AG08395 (cell line): Measurements from ENCODE around the gene STKLD1.
A peak's percentile ranks its signal among the peaks of the same experiment; 100 is the strongest.
"Not testable (repeated sequence)": the region's sequence is repeated elsewhere in the genome, so short reads cannot be mapped to it uniquely, and the experiment has no call there.

Experiments
- DNase-seq: peaks from one replicate; pipeline ENCODE4 v3.0.0; 2012; ENCODE audit warnings: mixed read lengths, low spot score

The STKLD1 gene

DNA sequence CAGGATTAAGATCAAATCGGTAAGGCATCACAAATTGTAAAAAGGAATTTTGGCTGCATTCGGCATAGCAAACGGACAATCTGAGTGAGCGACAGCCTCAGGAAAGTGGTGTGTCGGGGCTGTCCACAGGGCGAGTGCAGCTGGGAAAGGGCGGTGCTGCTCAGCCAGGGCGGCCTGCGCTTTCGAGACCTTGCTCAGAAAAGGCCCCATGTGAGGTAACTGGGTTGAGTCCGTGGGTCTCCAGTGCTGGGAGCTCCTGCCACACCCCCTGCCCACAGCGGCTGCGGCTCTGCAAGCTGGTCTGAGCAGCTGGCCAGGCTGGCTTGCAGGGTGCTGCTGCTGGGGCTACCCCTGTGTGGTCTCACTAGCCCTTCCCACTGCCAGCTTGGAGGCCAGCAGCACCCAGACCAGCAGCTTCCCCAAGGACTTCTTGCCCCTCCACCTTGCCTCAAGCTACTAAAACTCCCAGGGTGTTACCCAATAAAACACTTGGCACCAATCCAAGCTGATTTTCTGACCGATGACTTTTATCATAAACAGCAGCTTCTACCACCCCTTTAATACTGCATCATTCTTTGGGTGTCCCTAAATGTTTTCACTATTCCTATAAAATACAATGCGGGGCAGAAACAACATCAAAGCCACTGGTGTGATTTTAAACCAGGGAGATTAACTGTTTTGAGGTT is 13.7 kb upstream of the STKLD1 start:
- DNase-seq, result no peak

DNA sequence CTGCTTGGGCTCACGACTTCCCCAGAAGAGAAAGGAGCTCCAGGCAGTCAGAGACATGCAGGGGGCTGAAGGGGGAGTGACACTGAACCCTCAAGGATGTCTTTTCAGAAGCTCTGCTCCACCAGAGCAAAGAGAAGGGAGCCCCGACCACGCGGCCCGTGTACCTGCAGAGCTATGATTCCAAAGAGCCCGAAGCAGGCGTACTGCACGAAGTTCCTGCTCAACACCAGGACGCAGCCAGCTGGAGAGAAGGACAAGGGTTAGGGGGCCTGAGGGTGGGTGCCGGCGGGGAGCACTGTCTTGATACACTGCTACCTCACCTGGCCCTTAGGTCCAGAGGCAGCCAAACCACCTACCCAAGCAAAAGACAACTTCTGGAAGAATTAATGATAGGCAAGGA is 9.7 kb upstream of the STKLD1 start:
- no peak for DNase-seq

DNA sequence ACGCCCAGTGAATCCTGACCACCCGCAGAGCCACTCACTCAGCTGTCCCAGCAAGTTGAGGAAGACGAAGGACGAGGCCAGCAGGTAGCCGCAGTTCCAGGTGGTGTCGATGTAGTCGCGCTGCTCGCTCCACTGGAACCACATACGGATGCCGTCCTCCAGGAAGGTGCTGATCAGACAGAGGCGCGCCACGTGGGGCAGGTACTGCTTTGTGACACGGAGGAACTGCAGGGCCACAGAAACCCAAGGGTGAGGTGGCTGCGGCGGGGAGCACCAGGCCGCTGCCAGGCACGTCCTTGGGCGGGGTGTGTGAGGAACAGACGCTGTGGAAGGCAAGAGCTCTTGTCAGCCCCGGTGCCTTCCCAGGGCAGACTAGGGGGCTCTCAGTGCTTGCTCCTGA is 8.9 kb upstream of the STKLD1 start:
- DNase-seq, result no peak

DNA sequence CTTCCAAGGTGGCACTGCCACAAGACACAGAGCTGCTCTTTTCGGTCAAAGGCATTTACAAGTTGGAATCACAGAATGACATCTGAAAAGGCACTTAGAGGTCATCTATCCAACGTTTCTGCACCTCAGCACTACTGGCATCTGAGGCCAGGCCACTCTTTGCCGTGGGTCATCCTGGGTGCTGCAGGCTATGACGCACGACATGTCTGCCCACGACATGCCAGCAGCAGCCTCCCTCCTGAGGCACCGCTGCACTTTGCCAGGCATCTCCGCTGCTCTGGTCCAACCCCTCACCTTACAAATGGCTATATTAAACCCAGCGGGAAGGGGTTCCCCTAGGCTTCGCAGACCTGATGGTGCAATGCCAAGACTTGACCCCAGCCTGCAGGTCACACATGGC is 8.4 kb upstream of the STKLD1 start:
- no peak for DNase-seq

DNA sequence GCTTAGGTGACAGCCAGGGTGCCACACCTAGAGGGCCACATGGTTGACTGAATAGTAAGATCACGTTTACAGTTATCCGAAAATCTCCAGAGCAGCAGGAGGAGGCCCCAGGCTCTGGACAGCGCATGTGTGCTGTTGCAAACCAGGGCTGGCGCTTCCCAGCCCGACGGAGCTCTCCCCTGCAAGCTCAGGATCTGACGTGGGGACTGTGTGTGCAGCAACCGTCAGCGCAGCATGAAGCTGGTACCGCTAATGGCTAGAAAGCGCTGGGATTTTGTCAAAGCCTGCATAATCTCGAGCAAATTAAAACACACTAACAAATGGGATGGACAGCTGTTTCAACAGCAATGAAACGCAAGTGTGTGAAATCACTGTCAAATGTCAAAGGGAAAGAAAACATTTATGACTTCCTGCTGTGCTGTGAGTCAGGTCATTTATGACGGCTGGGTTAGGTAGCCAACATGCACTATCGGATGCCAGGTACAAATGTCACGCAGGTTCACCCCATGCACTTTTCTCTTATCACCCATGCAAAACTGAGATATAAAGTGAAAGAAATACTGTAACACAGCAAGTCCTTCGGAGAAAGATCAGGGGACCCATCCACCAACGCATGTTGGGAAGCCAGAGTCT is 7.8 kb upstream of the STKLD1 start:
- DNase-seq, result no peak

DNA sequence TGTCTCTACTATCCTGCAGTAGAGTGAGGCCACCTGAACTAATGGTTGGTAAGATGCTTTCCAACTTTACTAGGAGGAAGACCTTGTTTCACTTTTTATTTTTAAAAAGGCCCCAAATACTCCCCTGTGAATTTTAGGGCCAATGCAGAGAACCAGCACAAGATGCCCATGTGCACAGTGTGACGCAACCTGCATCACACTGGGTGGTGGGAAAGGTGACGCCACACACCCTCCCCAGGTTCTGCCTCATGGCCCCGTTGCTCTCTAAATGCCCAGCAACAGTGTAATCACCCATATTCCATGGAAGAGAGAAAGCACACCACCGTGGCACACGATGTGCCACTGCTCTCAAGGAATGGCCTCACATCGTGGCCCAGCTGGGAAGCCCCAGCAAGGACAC is 6.7 kb upstream of the STKLD1 start:
- no peak for DNase-seq

DNA sequence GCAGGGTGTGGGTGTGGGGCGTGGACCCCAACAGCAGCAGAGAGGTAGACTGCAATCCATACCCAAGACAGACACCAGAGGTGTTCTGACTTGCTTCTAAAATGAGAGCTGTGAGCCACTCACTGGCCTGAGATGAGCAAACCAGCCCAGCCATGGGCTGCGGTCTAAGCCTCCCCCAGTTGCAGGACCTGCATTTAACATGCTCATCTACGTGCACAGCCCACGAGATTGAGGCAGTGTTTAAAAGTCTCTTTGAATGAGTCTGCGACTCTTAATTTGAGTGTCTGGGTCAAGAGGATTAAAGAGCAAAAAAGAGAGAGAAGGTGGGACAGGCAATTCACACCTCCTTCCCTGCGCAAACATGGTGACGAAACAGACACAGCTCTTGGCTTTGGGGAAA is 6.2 kb upstream of the STKLD1 start:
- no peak for DNase-seq

DNA sequence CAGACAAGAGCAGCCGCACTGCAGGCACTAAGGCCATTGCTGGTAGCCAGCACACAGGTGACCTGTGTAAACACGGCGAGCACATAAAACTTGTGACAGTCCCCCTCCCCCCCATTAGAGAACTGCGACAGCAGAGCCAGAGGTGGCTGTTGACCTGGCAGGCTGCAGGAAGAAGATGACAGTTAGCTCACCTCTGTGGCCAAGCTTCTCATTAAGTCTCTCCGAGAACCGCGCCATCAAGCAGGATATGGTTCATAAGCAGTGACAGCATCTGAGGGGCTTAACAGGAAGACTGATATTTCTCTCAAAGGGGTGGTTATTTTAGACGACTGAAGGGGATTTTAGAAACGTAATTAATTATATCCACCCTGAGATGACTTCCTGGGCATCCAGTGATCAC is 5.5 kb upstream of the STKLD1 start:
- DNase-seq, result no peak

DNA sequence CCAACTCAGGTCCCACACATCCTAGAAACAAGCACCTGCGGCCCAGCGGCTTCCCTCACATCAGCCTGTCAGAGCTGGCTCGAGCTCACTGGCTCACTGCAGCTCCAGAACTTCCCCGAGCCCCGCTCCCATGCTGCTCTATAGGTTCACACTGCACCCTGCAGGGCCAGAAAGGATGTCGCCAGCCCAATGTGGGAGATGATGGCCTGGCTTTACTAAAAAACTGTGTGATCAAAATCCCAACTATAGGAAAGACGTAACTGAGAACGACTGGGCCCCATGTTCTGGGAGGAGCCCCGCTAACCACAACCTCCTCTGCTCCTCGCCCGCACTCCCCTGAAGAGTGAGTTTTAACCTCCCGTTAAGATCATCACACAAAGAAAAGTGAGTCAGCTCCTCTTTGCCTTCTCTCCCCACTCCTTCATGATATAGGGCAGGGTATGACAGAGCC is 4.9 kb upstream of the STKLD1 start:
- DNase-seq, result no peak

DNA sequence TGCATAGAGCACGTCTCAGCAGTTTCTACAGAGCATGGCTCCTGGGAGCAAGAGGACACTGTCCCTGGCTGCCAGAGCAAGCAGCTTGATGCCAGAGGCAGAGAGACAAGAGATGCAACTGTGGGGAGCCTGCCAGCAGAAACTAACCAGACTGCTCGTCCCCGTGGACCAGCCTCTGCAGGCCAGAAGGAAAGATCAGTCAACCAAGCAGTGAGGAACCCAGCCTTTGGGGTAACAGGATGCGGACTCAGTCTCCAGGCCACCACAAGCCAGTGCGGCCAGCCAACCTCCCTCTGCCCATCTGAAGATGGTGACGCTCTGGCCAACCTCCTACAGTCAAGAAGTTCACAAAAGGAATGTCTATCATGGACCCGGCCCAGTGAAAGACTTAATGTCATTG is 4.0 kb upstream of the STKLD1 start:
- DNase-seq, result no peak

DNA sequence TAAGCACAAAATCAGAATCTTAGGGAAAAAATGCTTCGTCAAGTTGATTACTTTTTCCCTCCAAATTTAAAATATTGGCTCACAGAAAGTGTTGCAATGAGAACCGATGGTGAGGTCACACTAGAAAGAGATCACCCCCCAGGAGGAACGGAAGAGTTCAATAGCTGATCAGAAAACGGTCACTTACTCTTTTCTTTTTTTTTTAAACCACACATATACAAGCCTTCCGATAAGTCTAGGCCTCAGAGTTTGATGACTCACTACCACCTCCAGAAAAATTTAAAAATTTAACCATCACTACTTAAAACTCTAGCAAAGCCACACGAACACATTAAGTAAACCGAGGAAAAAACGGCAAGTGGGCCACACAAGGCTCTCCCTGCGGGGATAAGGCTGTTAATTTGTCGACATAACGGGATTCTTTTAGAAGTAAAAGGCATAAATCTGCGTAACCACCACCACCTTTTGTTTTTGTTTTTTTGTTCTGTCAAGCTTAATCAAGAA is 1.5 kb upstream of the STKLD1 start:
- DNase-seq, result peak; percentile 49

DNA sequence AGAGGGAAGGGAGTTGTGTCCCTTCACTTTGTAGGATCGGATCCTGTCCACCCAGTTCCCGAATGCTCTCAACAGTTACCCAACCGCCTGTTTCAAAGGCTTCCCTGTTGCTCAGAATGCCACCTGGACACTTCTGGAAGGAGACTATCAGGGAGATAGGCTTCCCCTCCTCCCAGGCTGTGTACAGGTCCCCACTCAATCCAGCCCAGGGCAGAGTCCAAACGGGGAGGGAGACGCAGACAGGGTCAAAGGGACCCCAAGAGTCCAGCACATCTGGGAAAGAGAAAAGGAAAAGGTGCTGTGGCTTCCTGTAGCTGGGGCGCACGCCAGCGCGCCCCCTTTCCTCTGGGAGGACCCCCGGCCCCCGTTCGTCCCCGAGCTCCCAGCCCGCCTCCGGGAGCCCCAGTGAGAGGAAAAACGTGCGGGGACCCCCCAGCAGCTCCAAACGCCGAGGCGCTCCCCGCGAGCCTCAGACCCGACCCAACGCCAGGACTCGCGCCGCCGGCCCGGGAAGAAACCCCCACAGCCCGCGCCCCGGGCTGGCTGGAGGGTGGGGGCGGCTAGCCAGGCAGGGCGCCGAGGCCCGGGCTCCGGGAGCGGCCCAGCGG is 946 bp upstream of the STKLD1 start:
- peak; percentile 36 for DNase-seq

DNA sequence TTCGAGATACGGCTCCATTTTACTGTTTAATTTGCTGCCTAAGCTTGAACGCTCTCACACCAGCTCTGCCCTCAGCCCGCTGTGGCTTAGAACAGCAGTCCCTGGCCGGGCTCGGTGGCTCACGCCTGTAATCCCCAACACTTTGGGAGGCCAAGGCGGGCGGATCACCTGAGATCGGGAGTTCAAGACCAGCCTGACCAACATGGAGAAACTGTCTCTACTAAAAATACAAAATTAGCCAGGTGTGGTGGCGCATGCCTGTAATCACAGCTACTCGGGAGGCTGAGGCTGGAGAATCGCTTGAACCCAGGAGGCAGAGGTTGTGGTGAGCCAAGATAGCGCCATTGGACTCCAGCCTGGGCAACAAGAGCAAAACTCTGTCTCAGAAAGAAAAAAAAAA is 1.1 kb downstream of the STKLD1 start:
- DNase-seq, result not testable (repeated sequence)

DNA sequence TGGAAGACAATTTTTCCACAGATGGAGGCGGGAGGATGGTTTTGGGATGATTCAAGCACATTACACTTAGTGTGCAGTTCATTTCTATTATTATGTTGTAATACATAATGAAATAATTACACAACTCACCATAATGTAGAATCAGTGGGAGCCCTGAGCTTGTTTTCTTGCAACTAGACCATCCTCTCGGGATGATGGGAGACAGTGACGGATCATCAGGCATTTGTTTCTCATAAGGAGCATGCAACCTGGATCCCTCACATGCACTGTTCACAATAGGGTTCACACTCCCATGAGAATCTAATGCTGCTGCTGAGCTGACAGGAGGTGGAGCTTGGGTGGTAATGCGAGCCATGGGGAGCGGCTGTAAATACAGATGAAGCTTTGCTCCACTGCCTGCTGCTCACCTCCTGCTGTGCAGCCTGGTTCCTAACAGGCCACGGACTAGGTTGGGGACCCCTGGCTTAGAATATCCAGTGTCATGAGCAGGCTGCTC is 1.6 kb downstream of the STKLD1 start:
- DNase-seq, result no peak

DNA sequence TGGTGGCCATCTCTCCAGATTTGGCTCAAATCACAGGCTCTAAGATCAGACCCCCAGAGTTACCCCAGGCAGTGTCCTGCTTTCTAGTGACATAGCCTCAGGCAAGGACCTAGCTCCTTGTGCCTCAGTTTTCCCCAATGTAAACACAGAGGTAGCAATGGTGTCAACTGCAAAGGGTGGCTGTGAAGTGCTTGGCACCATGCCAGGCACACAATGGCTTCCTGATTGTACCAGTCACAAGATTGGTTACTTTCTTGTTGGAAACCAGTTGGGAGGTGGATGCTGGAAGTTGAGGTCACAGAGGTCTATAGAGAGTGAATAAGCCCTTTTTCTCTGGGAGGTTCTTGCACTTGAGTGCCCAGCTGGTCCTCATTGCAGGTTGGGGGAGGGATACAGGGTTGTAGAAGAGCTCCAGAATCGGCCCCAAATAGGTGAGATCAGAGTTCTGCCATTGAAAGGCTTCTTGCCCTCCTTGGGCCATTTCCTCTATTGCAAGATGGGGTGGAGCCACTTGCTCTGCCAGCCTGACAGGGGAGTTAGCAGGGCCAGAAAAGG is 2.3 kb downstream of the STKLD1 start:
- DNase-seq, result no peak

DNA sequence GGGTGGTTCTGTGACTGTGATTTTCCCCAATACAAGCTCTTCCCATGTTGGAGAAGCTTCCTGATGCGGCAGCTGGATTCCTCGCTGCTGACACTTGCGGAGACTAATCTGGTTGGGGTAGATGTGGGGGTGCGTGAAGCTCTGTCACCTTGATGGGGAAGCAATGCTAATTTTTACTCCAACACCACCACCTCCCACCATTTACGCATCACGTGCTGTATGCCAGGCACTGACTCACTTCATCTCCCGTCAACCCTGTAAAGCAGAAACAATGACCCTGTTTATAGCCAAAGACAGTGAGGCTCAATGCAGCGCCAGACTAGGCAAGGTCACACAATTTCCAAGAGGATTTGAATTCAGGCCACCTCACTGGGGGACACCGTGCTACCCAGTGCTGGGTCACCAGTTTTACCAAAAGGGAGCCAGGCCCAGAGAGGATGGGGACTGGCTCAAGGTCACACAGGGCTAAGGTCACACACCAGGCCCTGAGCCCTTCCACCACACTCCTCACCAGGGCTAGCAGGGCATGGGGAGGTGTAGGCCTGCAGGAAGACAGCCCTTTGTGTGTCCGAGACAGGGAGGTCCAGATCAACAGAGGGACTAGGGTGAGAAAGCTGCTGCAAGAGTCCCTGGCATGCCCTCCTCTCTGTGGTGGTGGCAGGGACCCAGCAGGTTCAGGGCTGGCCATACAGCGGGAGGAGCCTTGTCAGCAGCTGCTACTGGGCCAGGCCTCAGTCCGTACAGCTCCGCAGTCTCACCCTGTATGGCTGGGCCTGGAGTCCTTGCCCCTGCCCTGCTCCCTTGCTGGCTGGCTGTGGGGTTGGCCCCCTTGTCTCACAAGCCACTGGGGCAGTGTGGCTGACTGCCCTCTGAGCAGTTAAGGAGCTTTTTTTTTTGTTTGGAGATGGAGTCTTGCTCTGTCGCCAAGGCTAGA is 3.3 kb downstream of the STKLD1 start:
- DNase-seq, result no peak

DNA sequence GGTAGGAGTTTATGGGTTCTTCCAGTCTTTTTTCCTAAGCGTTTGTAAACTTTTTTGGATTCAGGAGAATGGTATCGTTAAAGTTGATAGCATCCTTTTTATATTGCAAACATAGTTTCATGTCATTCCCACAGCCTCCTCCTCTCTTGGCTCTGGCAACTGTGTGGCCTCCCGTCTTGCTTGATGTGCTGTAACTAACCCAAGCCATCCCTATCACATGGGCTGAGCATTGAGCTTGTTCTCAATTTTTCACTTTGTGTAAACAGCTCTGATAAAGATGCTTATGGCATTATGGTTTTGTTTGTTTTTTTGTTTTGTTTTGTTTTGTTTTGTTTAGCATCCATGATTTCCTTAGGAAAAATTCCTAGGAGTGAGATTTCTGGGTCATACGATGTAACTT is 4.6 kb downstream of the STKLD1 start:
- DNase-seq, result no peak

DNA sequence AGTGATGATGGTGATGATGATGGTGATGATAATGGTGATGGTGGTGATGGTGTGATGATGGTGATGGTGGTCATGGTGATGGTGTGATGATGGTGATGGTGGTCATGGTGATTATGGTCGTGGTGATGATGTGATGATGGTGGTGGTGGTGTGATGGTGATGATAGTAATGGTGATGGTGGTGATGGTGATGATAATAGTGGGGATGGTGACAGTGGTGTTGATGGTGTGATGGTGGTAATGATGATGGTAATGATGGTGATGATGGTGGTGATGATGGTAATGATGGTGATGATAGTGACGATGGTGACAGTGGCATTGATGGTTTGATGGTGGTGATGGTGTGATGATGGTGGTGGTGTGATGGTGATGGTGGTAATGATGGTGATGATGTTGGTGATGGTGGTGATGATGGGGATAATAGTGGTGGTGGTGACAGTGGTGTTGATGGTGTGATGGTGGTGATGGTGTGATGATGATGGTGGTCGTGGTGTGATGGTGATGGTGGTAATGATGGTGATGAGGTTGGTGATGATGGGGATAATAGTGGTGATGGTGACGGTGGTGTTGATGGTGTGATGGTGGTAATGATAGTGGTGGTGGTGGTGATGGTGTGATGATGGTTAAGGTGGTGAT is 6.5 kb downstream of the STKLD1 start:
- no peak for DNase-seq

DNA sequence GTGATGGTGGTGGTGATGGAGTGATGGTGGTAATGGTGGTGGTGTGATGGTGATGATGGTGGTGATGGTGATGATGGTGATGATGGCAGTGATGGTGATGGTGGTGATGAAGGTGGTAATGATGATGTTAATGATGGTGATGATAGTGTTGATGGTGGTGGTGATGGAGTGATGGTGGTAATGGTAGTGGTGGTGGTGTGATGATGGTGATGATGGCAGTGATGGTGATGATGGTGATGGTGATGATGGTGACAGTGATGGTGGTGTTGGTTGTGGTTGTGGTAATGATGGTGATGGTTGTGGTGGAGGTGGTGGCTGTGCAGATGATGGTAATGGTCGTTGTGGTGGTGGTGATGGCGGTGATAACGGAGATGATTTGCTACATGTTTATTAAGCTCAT is 7.3 kb downstream of the STKLD1 start:
- DNase-seq, result no peak

DNA sequence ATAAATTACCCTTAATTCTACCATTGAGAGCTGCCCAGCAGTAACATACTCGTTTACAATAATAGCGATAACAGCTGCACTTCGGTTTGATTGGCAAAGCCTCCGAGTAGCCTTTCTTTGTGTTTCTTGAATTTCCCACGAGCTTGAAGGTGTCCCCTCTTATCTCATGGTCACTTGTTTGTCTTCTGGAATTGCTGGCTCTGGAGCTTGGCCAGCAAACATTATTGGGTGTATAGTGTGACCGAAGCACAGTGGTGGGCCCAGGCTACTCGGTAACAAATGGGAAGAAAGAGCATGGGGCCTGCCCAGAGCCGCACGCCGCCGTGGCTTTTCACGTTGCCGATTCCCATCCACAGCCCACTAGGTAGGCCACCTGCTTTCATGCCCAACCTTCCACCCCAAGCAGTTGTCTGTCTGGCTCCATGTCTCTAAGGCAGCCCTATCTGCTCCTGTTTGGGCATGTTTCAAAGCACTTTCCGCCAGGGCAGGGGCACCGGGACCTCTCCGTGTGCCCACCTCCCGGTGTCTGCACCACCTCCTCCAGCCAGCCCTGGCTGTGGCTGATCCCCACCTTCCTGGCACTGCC is 8.7 kb downstream of the STKLD1 start:
- no peak for DNase-seq

DNA sequence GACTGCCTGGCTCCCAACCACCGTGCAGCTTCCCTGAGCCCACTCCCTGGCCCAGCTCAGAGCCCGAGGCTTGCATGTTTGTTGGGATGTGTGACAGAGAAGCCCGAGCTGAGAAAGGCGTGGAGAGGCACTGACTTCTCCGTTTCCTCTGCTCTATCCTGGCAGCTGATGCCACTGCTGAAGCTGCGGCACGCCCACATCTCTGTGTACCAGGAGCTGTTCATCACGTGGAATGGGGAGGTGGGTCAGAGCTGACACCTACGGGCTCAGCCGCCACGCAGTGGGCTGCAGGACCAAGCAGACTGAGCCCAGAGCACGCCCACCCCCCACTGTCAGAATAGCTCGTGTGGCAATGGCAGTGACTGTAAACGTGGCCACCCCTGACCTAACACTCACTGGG is 9.3 kb downstream of the STKLD1 start:
- DNase-seq, result no peak
